ENCODE measurements around the gene ARRB1.

Gene ARRB1

GRCh38 chr11:75279273-75279672 is 72.2 kb downstream of the ARRB1 start:
- in situ Hi-C loops (cut with MboI; ENCODE audit: low sequenced_read_pairs), result loop anchor here (5.0 to 25.0 kb wide), 2 partner anchors 103 to 258 kb away; partner anchors contain the start of gene GDPD5

- in situ Hi-C loops (cut with MboI; ENCODE audit: low sequenced_read_pairs), result loop anchor here (5.0 to 25.0 kb wide), 2 partner anchors 104 to 259 kb away; partner anchors contain the start of gene GDPD5
Observed at GRCh38 chr11:75277991-75278790, 73.3 kb downstream of the ARRB1 start.

- in situ Hi-C loops (cut with MboI; ENCODE audit: low sequenced_read_pairs), result loop anchor here (5.0 to 25.0 kb wide), 2 partner anchors 105 to 260 kb away; partner anchors contain the start of gene GDPD5
Observed at GRCh38 chr11:75277211-75277805, 74.2 kb downstream of the ARRB1 start.

- in situ Hi-C loops (cut with MboI; ENCODE audit: low sequenced_read_pairs), result loop anchor here (5.0 to 25.0 kb wide), 2 partner anchors 106 to 261 kb away; partner anchors contain the start of gene GDPD5
Observed at GRCh38 chr11:75276686-75277085, 74.8 kb downstream of the ARRB1 start.

DNA sequence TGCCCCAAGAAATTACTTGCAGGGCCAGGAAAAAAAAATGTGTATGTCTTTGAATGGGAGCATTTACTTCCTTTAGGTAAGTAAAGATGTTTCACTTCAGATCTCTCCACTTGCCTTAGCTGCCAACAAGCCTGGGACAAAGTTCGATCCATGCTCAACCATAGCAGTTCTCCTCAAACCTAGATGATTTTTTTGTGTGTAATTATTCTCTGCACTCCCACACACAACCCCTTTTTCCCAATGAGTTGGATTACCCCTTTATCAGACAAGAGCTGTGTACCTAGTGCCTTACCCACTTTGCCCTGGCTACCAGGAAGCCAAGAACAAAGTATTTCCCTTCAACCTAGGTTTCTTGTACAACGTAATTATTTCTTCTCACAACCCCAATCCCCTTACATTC is 75.3 kb downstream of the ARRB1 start:
- in situ Hi-C loops (cut with MboI; ENCODE audit: low sequenced_read_pairs), result loop anchor here (5.0 to 25.0 kb wide), 2 partner anchors 106 to 261 kb away; partner anchors contain the start of gene GDPD5

DNA sequence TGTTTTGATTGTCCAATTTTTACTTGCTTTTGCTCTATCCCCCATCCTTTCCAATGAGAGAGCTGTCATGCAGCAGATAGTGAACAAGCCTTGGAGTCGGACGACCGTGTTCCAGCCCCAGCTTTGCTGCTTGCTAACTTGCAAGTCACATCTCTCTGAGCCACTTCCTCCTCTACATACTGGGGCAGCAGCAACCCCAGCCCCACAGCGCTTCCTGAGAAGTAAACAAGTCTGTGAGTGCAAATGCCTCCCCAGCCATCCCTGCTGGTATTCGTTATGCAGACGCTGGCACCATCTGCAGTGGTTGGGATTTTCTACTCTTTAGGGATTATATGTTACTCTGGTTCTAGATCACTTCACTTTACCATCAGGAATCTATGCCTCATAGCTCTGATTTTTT is 75.9 kb downstream of the ARRB1 start:
- in situ Hi-C loops (cut with MboI; ENCODE audit: low sequenced_read_pairs), result loop anchor here (5.0 to 25.0 kb wide), 2 partner anchors 107 to 262 kb away; partner anchors contain the start of gene GDPD5

DNA sequence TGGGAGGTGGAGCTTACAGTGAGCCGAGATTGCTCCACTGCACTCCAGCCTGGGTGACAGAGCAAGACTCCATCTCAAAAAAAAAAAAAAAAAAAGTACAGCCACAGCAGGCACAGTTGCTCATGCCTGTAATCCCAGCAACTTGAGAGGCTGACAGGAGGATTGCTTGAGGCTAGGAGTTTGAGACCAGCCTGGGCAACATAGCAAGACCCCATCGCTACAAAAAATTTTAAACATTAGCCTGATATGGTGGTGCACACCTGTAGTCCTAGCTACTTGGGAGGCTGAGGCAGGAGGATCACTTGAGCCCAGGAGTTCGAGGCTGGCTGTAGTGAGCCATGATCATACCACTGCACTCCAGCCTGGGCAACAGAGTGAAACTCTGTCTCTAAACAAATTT is 76.7 kb downstream of the ARRB1 start:
- in situ Hi-C loops (cut with MboI; ENCODE audit: low sequenced_read_pairs), result loop anchor here (5.0 to 25.0 kb wide), 2 partner anchors 108 to 263 kb away; partner anchors contain the start of gene GDPD5

DNA sequence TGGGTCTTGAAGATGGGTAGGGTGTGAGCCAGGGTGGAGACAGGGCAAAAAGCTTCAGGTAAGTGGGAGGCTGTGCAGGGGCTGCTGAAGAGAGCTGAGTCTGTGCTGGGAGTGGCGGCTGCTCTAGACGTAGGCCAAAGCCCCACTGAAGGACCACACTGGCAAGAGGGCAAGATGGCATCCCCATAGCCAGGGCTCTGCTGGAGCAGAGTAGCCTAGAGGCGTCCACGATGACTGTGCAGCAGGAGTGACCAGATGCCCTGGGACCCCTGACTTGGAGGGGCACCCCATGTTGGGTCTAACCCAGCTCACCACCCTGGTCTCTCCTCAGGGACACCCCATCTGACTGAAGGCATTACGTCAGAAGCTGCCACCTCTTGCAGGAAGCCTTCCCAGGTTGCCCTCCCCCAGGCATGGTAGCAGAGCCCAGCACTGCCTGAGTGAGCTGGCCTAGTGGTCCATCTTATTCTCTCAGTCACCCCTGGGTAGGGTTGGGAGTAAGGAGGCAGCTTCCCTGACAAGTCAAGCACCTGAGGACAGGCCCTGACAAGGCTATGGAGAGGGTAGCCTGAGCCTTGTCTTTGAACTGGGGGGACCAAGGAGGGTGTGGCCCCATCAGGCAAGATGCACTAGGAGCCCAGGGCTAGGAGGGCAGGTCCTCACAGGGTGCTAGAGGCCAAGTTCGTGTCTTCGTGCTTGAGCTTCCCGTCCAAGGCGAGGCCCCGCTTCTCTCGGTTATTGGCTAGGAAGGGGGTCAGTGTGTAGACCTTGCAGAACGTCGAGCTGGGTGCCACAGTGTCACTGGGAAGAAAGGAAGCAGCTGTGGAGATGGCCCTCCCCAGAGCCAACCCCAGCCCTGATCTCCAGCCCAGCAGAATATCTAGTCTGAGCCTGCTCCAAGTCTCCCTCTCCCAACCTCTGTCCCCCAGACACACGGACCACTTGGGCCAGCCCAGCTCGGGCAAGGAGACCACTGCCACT is 77.8 kb downstream of the ARRB1 start:
- in situ Hi-C loops (cut with MboI; ENCODE audit: low sequenced_read_pairs), result no loop called here

DNA sequence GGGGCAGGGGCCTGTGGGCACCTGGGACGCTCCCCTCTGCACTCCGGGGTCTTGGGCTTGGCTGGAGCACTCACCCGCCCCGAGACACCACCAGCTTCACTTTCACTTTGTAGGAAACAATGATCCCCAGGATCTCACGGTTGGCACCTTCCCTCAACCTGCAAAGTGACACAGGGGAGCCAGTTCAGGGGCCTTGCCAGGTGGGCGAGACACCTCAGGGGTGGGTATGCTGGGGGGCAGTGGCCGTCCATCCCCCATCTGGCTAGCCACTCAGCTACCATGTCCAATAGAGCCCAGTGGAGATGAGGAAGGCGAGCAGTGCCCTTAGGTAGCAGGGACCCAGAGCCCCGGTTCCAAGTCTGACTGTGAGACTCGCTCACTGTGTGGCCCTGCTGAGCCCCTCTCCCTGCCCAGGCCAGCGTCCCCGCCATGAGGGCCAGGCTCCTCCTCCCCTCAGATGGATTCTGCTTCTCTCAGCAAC is 78.6 kb downstream of the ARRB1 start:
- in situ Hi-C loops (cut with MboI; ENCODE audit: low sequenced_read_pairs), result no loop called here

DNA sequence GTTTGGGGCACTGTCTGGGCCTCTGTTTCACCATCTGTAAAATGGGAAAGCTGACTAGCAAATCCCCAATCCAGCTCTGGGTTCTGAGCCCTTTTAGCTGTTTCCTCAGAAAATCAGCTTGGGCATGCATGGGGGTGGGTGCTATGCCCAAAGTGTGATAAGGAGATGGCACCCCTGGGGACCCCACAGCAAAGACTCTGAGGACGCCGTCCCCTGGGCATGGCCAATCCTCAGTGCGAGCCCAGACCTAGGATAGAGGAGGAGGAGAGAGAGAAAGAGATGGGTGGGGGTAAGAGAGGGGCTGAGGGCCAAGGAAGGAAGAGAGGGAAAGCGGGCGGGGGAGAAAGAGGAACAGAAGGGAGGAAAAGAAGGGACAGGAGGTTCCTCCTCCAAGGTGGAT is 79.1 kb downstream of the ARRB1 start:
- in situ Hi-C loops (cut with MboI; ENCODE audit: low sequenced_read_pairs), result no loop called here

DNA sequence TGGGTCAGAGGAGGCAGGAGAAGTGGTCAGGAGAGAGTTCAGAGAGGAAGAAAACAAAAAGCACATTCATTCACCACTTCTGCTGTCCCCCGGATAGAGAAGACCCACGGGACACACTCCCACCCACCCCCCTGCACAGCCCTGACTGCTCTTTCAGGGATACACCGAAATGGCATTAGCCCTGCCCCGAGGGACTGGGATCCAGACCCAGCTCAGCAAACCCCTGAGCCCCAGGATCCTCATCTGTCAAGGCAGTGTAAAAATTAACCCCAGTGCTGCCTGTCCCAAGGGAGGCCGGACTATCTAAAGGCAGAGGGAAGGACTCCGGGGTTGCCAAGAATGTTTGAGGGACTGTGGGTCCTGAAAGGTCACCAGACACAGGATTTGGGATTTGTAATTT is 79.7 kb downstream of the ARRB1 start:
- in situ Hi-C loops (cut with MboI; ENCODE audit: low sequenced_read_pairs), result no loop called here

DNA sequence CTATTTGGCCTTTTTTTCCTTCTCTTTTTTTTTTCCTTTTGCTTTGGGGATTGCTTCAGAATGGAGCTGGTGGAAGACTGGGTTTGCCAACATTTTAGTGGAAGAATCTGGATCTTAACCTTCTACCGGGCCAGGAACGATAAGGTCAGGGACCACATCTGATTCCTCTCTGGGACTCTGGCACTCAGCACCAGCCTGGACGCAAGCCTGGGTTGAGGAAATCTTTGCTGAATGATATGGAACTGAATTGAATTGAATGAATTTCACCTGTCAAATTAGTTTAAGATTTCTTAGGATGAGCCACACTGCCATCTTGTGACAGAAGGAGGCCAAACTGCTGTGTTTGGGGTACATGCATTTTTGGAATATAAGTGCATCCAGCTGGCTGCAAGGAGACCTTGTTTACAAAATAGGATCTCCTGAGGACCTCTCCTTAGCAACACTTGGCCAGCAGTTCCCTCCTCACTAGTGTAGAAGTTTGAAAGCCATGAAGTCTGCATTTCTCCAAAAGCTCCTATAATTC is 80.5 kb downstream of the ARRB1 start:
- in situ Hi-C loops (cut with MboI; ENCODE audit: low sequenced_read_pairs), result no loop called here

GRCh38 chr11:75269896-75270295 is 81.6 kb downstream of the ARRB1 start:
- in situ Hi-C loops (cut with MboI; ENCODE audit: low sequenced_read_pairs), result no loop called here

DNA sequence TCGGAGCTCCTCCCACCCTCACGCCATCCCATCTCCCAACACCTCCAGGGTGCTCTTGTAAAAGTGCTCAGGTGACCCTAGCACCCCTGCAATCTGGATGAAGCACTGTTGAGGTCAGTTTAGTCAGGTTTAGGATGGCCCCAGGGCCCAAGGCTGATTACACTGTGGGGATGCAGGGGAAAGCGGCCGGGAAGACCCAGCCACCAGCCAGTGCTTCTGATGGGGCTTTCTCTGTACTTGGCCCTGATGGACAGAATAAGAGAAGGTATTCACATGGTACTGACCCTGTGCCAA is 82.1 kb downstream of the ARRB1 start:
- in situ Hi-C loops (cut with MboI; ENCODE audit: low sequenced_read_pairs), result no loop called here

- in situ Hi-C loops (cut with MboI; ENCODE audit: low sequenced_read_pairs), result no loop called here
Observed at GRCh38 chr11:75268626-75269366, 82.7 kb downstream of the ARRB1 start.

DNA sequence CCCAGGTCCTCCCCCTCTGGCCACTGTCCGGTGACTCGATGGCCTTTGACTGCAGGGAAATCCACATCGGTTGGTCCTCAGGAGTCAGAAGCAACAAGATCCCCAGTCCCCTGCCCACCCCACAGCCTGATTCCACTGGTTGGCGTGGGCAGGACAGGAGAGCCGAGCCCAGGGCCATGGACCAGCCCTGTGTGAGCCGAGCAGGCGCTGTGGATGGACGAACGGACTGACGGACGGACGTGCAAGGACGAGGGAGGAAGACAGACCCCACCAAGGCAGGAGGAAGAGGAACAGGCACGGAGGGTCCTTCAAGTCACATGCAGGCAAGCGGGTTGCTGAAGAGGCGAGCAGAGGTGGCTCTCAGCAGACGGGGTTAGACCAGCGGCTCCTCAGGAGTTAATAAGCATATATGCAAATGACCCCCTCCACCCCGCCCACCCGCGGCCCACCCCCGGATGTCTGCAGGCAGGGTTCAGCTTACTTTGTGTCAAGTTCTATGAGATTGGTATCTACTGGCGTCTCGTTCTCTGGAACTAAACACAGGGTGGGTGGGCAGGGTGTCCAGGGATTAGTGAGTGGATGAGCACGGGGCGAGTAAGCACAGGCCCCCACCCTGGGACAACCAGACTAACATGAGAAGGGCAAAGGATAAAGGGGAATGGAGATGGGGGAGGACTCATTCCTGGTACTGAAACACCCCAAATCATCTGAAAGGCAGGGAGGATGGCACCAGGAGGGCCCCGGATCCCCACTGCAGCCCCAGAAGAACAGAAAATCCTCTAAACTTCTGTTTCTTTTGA is 84.1 kb downstream of the ARRB1 start:
- in situ Hi-C loops (cut with MboI; ENCODE audit: low sequenced_read_pairs), result no loop called here

GRCh38 chr11:75265851-75266531 is 85.5 kb downstream of the ARRB1 start:
- in situ Hi-C loops (cut with MboI; ENCODE audit: low sequenced_read_pairs), result no loop called here

- in situ Hi-C loops (cut with MboI; ENCODE audit: low sequenced_read_pairs), result no loop called here
Observed at GRCh38 chr11:75264971-75265370, 86.5 kb downstream of the ARRB1 start.
